HG03432 (cell line): ENCODE measurements around the gene TAF6.
"Not testable (repeated sequence)": the region's sequence is repeated elsewhere in the genome, so short reads cannot be mapped to it uniquely, and the experiment has no call there.

Source experiments
- ATAC-seq: cut with Tn5 transposase; IDR thresholded peaks from one replicate; pipeline ENCODE4 v1.9.1; 2021; ENCODE audit warnings: mild to moderate bottlenecking, moderate library complexity; ENCODE audit not compliant: unreplicated experiment

TAF6 gene

DNA sequence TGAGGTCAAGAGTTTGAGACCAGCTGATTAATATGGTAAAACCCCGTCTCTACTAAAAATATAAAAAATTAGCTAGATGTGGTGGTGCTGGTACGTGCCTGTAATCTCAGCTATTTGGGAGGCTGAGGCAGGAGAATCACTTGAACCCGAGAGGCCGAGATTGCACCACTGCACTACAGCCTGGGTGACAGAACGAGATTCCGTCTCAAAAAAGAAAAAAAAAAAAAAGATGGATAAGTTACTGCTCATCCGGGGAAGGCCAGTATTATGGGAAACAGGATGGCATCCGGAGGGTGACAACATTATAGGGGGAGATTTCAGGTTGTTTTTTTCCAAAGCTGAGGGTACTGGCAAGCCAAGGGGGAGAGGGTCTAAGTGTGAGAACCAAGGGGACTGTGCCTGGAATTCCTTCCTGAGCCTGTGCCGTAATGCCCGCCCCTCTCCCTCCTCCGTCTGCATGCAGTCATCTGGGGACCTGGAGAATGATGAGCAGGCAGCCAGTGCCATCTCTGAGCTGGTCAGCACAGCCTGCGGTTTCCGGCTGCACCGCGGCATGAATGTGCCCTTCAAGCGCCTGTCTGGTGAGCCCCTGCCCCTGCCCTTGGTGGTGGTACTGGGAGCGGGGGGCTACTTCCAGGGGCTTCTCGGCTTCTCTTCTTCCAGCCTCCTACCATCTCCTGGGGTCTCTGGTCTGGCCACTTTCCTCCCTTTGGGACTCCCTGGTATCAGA is 33.9 kb upstream of the TAF6 start:
- no peak for ATAC-seq

DNA sequence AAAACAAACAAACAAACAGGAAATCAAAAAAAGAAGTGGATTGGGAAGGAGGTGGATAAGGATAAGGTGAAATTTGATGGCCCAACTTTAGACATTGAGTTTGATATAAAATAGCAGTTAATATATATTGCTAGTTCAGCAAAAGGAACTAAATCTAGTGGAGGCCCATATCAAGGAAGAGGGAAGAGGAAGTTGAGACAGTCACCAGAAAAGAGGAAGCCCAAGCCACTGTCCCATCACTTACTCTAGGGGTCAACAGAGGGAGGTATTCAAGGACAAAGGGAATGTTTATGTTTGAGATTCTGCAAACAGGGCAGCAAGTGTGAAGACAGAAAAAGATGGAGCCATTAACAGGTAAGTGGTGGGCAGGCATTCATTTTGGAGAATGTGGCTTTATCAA is 33.2 kb upstream of the TAF6 start:
- ATAC-seq: no peak

- ATAC-seq: peak; percentile 96
Measured at GRCh38 chr7:100148559-100149328, 29.6 kb upstream of the TAF6 start, which contains the start of gene LAMTOR4. Gene LAMTOR4, plus strand, starts transcription at chr7:100148918. Its CDS starts 55 bp downstream, at chr7:100148973.

DNA sequence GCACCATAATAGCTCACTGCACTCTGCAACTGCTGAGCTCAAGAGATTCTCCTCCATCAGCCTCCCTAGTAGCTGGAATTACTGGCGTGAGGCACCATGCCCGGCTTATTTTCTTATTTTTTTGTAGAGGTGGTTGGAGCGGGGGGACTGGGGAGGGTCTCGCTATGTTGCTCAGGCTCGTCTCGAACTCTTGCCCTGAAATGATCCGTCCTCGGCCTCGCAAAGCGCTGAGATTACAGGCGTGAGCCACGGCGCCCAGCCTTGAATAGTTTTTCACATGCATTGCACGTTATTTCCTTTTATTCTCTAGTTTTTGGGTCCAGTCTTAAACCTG is 29.0 kb upstream of the TAF6 start:
- ATAC-seq: no peak

DNA sequence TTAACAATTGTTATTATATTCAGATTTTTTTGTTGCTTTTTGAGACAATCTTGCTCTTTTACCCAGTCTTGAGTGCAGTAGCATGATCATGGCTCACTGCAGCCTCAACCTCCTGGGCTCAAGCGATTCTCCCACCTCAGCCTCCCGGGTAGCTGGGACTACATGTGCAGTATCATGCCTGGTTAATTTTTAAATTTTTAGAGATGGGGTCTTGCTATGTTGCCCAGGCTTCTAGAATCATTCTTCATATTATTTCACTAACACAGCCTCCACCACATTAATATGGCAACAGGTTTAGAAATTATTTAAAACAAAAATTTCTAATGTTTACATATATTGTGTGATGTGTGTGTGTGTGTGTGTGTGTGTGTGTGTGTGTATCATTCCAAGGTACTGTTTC is 28.1 kb upstream of the TAF6 start:
- no peak for ATAC-seq

DNA sequence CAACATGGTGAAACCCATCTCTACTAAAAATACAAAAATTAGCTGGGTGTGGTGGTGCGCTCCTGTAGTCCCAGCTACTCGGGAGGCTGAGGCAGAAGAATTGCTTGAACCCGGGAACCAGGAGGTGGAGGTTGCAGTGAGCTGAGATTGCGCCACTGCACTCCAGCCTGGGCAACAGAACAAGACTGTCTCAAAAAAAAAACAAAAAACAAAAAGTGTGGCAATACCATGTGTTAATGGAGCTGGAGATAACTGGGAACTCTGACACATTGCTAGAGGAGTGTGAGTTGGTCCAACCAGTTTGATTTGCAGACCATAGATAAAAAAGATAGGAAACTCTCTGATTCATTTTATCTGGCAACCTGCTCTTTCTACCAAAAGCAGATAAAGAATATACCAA is 27.2 kb upstream of the TAF6 start:
- not testable (repeated sequence) for ATAC-seq

DNA sequence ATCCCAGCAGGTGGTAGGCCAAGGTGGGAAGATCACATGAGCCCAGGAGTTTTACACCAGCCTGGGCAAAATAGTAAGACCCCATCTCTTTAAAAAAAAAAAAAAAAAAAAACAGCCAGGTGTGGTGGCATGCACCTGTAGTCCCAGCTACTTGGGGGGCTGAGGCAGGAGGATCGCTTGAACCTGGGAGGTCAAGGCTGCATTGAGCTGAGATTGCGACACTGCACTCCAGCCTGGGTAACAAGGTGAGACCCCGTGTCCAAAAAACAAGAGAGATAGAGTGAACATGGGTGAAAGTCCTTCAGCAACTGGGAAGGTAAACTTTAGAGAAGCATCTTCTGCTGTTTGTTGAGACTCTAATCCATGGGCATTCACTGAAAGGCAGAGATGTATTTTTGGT is 23.3 kb upstream of the TAF6 start:
- no peak for ATAC-seq

- ATAC-seq: no peak
Measured at GRCh38 chr7:100141555-100141949, 22.4 kb upstream of the TAF6 start.

DNA sequence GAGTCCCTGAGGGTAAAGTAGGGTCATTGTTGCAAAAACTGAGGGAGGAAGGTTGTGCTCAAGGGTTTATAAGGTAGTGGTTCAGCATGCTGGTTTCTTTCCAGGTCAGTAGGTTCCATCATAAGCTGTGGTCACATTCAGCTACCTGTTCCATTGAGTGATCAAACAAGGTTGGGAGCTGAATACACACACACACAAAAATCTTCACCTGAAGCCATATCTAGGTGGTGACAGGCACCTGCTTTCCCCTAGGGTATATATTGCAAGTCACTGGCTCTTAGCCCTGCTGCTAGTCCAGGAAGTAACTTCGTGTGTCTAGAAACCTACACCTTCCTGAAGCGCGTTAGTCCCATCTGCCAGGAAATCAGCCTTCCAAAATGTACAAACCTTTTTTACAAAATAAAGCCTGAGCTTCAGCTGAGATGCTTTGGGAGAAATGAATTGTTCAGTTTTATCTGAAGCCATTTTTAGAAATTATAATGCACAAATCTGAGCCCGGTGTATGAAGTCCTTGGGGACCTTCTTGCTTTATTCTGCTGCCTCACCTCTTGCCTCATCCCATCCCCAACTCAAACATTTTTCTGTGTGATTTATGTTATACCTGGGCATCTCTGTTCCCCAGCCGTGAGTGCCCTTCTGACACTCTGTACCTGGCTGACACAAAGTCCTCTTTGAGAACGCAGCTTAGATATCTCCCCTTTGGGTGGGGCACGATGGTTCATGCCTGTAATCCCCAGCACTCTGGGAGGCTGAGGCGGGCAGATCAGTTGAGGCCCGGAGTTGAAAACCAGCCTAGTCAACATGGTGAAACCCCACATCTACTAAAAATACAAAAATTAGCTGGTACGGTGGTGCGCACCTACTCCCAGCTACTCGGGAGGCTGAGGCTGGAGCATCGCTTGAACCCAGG is 18.9 kb upstream of the TAF6 start:
- ATAC-seq: no peak

- ATAC-seq: peak; percentile 52
Measured at GRCh38 chr7:100132697-100133151, 13.6 kb upstream of the TAF6 start.

GRCh38 chr7:100132126-100132525 is 13.0 kb upstream of the TAF6 start:
- no peak for ATAC-seq

DNA sequence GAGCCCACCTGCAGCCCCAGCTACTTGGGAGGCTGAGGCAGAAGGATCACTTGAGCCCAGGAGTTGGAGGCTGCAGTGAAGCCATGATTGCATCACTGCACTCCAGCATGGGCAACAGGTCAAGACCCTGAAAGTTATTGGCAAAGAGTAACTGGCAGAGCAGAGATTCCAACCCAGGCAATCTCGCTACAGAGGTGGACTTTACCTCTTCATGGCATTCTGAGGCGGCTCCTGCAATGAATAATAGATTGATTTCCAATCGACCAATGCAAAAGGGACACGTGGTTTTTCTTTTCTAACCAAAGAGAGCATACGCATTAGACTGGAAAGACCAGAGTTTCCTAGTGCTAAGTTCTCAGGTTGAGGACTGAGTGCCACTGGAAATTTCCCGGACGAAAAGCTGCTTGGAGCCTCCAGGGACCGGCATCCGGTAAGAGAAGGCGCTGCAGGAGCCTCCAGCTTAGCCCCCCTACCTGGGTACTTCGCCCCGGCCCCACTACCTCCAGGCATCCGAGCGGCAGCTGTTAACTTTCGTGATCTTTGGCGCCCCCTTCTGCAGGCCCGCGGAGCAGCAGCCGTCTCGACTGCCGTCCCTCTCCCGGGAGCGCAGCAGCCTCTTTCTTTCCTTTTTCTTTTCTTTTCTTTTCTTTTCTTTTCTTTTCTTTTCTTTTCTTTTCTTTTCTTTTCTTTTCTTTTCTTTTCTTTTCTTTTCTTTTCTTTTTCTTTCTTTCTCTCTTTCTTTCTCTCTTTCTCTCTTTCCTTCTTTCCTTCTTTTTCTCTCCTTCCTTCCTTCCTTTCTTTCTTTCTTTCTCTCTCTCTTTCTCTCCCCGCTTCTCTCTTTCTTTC is 11.7 kb upstream of the TAF6 start:
- ATAC-seq: no peak

DNA sequence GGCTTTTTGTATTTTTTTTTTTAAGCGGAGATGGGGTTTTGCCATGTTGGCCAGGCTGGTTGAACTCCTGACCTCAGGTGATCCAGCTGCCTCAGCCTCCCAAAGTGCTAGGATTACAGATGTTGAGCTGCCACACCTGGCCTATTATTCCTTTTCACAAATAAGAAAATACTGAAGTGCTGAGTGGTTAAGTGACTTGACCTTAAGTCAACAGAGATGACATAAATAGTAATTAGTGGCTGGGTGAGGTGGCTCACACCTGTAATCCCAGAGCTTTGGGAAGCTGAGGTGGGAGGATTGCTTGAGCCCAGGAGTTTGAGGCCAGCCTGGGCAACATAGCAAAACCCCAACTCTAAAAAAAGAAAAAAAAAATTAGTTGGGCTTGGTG is 11.1 kb upstream of the TAF6 start:
- ATAC-seq: not testable (repeated sequence)

GRCh38 chr7:100128637-100128963 is 9.4 kb upstream of the TAF6 start:
- no peak for ATAC-seq

DNA sequence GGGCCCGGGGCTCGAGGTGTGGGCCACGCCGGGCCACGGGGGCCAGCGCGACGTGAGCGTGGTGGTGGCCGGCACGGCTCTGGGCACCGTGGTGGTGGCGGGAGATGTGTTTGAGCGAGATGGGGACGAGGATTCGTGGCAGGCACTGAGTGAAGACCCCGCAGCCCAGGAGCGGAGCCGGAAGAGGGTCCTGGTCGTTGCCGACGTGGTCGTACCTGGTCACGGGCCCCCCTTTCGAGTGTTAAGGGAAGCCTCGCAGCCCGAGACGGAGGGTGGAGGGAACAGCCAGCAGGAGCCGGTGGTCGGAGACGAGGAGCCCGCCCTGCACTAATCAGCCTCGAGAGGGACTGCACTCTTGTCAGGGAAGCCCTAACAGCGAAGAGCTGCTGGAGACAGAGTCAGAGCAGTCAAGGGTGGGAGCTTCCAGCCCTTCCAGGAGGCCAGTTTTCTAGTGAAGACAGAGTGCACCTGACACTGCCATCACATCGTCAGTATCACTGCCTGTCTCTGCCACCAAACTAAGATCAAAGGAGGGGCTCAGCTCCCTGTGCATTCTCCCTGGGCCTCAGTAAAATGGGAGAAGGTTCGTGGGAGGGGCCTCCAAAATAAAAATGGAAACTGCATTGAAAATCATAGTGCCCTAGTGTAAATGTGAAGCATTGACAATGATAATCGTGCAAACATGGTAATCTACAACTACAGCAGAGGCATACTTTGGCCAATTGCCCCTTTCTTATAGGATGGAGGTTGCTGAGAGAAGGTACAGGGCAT is 8.9 kb upstream of the TAF6 start:
- ATAC-seq: peak; percentile 3

DNA sequence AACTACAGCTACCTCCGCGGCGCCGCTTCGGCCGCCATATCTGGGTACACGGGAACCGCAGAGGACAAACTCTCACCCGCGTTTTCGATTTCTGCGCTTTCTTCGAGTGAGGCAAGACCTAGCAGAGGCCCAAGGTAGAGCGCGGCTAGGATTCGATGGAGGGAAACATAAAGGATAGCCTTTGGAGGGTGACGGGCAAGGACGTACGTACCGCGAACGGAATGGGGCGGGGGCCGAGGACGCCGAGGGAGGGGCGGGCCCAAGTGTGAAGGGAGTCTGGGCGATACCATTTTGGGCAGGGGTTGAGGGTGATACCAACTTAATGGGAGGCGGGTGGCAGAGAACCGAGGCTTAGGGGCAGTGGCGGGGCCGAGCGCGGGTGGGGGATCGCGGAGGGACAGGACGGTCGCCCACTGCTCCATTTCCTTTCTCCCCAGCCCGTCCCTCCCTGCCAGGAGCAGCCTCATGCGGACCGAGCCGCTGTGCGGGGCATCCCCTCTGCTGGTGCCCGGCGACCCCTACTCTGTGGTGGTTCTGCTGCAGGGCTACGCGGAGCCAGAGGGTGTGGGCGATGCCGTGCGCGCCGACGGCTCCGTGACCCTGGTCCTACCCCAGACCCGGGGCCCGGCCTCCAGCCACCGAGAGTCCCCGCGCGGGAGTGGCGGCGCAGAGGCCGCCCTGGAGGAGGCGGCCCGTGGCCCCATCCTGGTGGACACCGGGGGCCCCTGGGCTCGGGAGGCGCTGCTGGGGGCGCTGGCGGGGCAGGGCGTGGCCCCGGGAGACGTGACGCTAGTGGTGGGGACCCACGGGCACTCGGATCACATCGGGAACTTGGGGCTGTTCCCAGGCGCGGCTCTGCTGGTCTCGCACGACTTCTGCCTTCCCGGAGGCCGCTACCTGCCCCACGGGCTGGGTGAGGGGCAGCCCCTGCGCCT is 8.0 kb upstream of the TAF6 start, which contains the start of gene MBLAC1:
MBLAC1 (plus strand) TSS at position 37 of the 935 bp plus-strand sequence; CDS start at position 466, 429 bp downstream.
- ATAC-seq: peak; percentile 65

DNA sequence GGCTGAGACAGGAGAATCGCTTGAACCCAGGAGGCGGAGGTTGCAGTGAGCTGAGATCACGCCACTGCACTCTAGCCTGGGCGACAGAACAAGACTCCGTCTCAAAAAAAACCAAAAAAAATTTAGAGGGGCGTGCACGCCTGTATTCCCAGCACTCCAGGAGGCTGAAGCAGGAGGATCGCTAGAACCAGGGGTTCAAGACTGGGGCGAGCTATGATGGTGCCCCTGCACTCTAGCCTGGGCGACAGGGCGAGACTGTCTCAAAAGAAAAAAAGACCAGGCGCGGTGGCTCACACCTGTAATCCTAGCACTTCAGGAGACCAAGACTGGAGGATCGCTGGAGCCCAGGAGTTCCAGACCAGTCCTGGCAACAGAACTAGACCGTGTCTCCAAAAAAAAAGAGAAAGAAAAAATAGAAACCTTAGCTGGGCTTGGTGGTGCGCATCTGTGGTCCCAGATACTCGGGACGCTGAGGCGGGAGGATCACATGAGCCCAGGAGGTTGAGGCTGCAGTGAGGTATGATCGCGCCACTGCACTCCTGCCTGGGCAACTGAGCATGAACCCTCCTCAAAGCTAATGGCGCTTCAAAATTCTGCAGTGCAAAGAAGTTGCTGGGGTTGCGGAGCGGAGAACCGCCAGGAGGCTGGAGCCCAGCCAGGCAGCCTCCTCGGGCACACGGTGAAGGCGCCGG is 7.2 kb upstream of the TAF6 start:
- ATAC-seq: peak; percentile 23
